ELF-1 (cell line): ENCODE data around the gene ESRP2.

ENCODE experiments used
- DNase-seq: peaks from one replicate; pipeline ENCODE4 v3.0.0-alpha.2; 2016; ENCODE audit warnings: low read depth, low spot score

ESRP2 gene

DNA sequence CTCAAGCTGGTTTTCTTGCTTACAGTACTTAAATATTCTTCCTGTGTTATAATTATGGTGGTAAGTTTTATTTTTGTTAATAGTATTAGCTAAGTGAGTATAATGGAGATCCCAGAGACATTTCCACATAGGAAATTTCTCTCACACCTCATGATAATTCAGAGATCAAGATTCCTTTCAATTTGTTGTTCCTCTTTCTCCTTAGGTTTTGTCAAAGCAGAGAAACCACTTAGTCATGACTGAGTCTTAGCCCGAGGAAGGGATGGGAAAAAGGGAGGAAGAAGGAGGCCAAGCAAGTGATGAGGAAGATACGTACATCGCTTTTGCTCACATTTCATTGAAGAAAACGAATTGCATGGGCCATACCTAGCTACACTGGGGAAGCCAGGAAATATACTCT, 18.4 kb downstream of the ESRP2 start:
- DNase-seq = no peak

- DNase-seq = no peak
Measured at GRCh38 chr16:68216240-68216639, 19.7 kb downstream of the ESRP2 start.

DNA sequence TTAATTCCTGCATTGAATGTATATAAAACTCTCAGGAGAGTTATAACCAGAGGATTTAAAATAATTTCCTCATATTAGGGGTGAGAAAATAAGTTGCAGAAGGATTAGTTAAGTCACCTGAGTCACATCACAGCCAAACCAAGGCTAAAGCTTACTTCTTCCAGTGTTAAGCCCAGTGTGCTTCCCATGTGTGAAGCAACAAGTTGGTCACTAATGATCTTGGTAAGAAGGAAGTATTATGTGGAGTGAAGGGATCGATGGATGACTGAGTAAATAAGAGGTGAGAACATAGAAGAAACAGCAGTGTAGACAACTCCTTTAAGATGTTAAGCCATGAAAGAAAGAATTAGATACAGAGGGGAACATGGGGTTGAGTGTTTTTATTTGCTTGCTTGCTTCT, 20.6 kb downstream of the ESRP2 start:
- DNase-seq = no peak

DNA sequence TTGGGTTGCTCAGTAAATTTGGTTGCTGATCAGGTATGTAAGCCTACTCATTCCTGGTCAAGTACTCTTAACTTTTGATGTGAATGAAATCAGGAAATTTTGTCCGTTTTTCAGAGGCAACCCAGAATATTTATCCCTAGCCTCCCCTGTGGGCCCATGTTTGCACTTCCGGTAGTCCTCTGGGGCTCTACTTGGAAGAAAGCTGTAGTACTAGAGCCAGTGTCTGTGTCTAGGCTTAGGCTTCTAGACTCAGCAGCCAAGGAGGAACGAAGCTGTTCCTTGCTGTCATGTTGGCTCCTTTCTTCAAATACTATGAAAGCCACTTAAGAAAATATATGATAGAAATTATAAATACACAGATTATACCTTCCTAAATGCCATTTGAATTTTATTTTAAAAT, 21.2 kb downstream of the ESRP2 start:
- no peak for DNase-seq

- DNase-seq = no peak
Measured at GRCh38 chr16:68206245-68206644, 29.7 kb downstream of the ESRP2 start.

- no peak for DNase-seq
Measured at GRCh38 chr16:68202091-68202519, 33.8 kb downstream of the ESRP2 start.

DNA sequence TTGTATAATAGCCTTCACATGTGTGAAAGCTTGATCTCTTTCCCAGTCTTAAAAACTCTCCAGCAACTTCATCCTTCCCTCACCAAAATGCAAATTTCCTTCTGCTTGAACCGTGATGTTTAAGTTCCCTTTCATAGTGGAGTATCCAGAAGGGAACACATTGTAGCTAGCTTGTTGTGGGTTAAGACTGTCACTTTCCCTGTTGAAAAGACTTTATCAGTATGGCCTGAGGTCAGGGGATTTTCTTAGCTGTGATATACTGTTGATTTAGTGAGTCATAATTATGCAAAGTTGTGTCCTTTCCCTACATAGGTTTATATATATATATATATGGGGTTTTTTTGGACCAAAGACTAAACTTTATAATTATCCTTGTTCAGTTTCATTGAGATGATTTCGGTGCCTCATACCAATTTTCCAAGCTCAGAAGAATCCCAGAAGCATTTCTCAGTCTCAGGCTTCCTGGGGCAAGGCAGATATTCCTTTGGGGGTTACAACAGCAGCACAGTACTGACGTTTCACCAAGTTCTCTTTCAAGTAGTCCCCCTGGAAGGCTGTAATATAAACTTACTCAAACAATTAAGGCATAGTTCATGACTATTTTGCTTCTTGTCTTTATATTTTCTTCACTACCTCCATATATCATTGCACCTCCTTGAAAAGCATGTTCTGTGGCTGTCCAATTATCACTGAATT, 35.7 kb downstream of the ESRP2 start:
- DNase-seq = no peak

DNA sequence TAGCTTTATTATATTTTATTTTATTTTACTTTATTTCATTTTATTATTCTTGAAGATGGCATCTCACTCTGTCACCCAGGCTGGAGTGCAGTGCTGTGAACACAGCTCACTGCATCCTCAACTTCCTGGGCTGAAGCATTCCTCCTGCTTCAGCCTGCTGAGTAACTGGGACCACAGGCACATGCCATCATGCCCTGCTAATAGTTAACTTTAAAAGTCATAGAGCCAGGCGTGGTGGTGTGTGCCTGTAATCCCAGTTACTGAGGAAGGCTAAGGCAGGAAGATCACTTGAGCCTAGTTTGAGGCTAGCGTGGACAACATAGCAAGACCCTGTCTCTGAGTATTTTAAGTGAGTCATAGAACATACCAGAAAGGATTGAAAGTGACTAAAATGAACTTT, 38.7 kb downstream of the ESRP2 start:
- no peak for DNase-seq

- no peak for DNase-seq
Measured at GRCh38 chr16:68194251-68194650, 41.7 kb downstream of the ESRP2 start.

DNA sequence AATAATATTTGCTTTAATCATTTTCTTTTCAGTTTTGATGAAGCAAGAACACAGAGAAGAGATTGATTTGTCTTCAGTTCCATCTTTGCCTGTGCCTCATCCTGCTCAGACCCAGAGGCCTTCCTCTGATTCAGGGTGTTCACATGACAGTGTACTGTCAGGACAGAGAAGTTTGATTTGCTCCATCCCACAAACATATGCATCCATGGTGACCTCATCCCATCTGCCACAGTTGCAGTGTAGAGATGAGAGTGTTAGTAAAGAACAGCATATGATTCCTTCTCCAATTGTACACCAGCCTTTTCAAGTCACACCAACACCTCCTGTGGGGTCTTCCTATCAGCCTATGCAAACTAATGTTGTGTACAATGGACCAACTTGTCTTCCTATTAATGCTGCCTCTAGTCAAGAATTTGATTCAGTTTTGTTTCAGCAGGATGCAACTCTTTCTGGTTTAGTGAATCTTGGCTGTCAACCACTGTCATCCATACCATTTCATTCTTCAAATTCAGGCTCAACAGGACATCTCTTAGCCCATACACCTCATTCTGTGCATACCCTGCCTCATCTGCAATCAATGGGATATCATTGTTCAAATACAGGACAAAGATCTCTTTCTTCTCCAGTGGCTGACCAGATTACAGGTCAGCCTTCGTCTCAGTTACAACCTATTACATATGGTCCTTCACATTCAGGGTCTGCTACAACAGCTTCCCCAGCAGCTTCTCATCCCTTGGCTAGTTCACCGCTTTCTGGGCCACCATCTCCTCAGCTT, 45.0 kb downstream of the ESRP2 start:
- no peak for DNase-seq

DNA sequence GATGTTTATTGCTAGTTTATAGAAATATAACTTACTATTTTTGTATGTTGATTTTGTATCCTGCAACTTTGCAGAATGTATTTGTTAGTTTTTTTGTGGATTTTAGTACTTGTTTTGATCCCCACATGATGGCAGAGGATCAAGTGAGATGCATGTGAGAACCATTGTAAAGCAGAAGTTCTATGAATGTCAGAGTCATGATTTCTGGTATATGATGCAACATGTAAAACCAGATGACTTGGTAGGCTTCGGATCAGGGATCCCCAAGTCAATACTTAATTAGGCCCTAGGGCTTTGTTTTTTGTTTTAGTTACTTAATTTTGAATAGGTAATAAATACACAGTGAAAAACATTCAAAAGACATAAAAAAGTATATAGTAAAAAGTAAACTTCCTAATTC, 45.8 kb downstream of the ESRP2 start:
- no peak for DNase-seq

GRCh38 chr16:68188170-68188569, 47.8 kb downstream of the ESRP2 start:
- no peak for DNase-seq

DNA sequence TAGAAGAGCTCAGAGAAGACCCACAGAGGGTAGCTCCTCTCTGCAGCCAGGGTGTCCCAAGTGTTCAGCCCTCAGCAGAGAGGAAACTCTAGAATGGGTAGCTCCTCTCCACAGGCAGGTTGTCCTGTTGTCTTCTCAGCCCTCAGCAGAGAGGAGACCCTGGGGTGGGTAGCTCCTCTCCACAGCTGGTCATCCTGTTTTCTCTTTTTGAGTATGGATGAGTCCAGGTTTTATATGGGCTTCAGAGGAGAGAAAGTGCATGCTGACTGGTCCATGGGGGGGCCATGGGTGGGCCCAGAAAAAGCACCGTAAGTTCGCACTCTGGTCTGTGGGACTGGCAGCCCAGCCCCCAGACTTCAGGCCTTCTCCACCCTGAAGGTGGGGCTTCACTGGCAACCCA, 48.4 kb downstream of the ESRP2 start:
- no peak for DNase-seq

DNA sequence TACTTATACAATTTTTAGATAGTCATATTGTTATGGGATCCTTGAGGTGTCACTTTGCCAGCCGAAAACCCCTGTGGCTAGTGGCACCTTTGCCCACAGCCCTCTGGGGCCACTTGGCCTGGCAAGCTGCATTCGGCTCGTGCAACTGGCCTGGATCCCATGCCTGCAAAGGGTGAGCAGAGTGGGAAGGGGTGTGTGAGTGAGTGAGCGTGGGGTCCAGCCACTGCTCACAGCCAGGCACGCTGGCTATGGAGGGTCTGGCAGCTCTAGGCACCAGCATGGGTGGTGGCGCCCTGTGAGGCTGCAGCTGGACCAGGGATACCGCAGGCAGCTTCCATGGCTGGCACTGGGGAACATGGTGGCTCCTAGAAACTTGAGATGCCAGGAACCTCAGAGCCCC, 49.0 kb downstream of the ESRP2 start:
- DNase-seq = no peak

GRCh38 chr16:68183046-68183445, 52.9 kb downstream of the ESRP2 start:
- no peak for DNase-seq

GRCh38 chr16:68179855-68180254, 56.1 kb downstream of the ESRP2 start:
- DNase-seq = no peak

DNA sequence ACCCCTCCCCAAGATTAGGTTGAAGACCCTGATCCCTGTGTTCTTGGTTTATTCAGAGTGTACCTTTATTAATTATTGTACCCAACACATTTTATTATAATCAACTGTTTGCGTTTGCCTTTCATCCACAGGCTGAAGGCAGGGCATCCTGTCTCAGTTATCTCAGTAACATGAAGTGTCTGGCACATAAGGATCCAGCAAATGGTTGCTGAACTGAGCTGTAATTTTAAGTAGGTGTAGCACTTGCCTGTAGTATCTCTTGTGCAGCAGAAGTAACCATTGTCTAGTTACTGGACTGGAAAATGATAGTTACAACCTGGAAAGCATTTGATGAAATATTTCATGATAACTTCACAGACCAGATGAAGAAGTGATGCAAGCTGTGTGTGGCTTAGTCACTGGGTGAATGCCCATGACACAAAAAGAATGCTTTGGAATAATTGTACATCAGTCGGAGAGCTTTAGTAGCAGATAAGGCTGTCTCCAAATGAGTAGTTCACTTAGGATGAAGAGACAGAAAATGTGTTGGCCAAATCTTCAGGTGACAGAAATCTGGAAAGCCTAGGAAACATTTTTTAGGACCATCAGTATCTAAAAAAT, 56.6 kb downstream of the ESRP2 start:
- no peak for DNase-seq
